Esophagus squamous epithelium (tissue), 4 donors: ENCODE measurements around the gene PDLIM5.

Experiments used
- CTCF ChIP-seq, 6 experiments: fragments of 450-650 bp in 4 of 6; fragments of 200-600 bp in 2 of 6; sonication (generic) in 2 of 6; IDR thresholded peaks; one replicate each; pipeline ENCODE4 v1.5.1; 2016 to 2019; ENCODE audit warnings: antibody characterized with exemption in 6 of 6, mild to moderate bottlenecking in 4 of 6, moderate library complexity in 4 of 6
- POLR2A ChIP-seq, 4 donors: fragments of 450-650 bp; IDR thresholded peaks; one replicate each; pipeline ENCODE4 v1.6.1; 2017; ENCODE audit warnings: antibody characterized with exemption in 4 of 4, mild to moderate bottlenecking in 4 of 4, moderate library complexity in 3 of 4

GRCh38 chr4:94462572-94462971 is 10.8 kb downstream of the PDLIM5 start:
- TF ChIP-seq POLR2A (IDR thresholded peaks at IDR 0.05) (no peak), CTCF (IDR thresholded peaks at IDR 0.05) (no peak)
